ENCODE measurements around the gene ESRRG.
A peak's percentile ranks its signal among the peaks of the same experiment; 100 is the strongest.

ESRRG gene

GRCh38 chr1:216614011-216614934 is 109.0 kb downstream of the ESRRG start:
- no peaks in the 10 kb centered on the region for H3K9me3 ChIP-seq (ENCODE audit: control insufficient read depth in 1 of 2, low read length in 2 of 2)
- H3K9ac ChIP-seq (ENCODE audit: low read depth in 1 of 2, low read length in 2 of 2), result no peak overlapping the region
- H3K27me3 ChIP-seq (ENCODE audit: control insufficient read depth in 1 of 2, insufficient read depth in 2 of 2, low read length in 2 of 2), result no peaks in the 10 kb centered on the region
- no peaks in the 10 kb centered on the region for H3K36me3 ChIP-seq (ENCODE audit: control insufficient read depth in 1 of 2, insufficient read depth in 2 of 2, low read length in 2 of 2)
- H3K4me3 ChIP-seq (ENCODE audit: low read depth in 1 of 2, low read length in 2 of 2), result no peak overlapping the region
- no peaks in the 10 kb centered on the region for H3K4me1 ChIP-seq (ENCODE audit: control insufficient read depth in 1 of 2, insufficient read depth in 2 of 2, low read length in 2 of 2)
- H3K27ac ChIP-seq (ENCODE audit: low read depth, low read length), result no peak overlapping the region

- no peak overlapping the region for H3K27ac ChIP-seq (ENCODE audit: low read depth, low read length)
- no peaks in the 10 kb centered on the region for H3K27me3 ChIP-seq (ENCODE audit: control insufficient read depth in 1 of 2, insufficient read depth in 2 of 2, low read length in 2 of 2)
- H3K9me3 ChIP-seq (ENCODE audit: control insufficient read depth in 1 of 2, low read length in 2 of 2), result no peaks in the 10 kb centered on the region
- no peaks in the 10 kb centered on the region for H3K36me3 ChIP-seq (ENCODE audit: control insufficient read depth in 1 of 2, insufficient read depth in 2 of 2, low read length in 2 of 2)
- no peak overlapping the region for H3K9ac ChIP-seq (ENCODE audit: low read depth in 1 of 2, low read length in 2 of 2)
- no peaks in the 10 kb centered on the region for H3K4me1 ChIP-seq (ENCODE audit: control insufficient read depth in 1 of 2, insufficient read depth in 2 of 2, low read length in 2 of 2)
- no peak overlapping the region for H3K4me3 ChIP-seq (ENCODE audit: low read depth in 1 of 2, low read length in 2 of 2)
Observed at GRCh38 chr1:216612291-216612690, 110.9 kb downstream of the ESRRG start.

GRCh38 chr1:216607067-216607697 is 116.0 kb downstream of the ESRRG start:
- no peak overlapping the region for H3K9ac ChIP-seq (ENCODE audit: low read depth in 1 of 2, low read length in 2 of 2)
- no peaks in the 10 kb centered on the region for H3K36me3 ChIP-seq (ENCODE audit: control insufficient read depth in 1 of 2, insufficient read depth in 2 of 2, low read length in 2 of 2)
- H3K4me3 ChIP-seq (ENCODE audit: low read depth in 1 of 2, low read length in 2 of 2), result no peak overlapping the region
- no peaks in the 10 kb centered on the region for H3K9me3 ChIP-seq (ENCODE audit: control insufficient read depth in 1 of 2, low read length in 2 of 2)
- no peaks in the 10 kb centered on the region for H3K4me1 ChIP-seq (ENCODE audit: control insufficient read depth in 1 of 2, insufficient read depth in 2 of 2, low read length in 2 of 2)
- H3K27ac ChIP-seq (ENCODE audit: low read depth, low read length), result no peak overlapping the region
- no peaks in the 10 kb centered on the region for H3K27me3 ChIP-seq (ENCODE audit: control insufficient read depth in 1 of 2, insufficient read depth in 2 of 2, low read length in 2 of 2)

- no peak overlapping the region for H3K27ac ChIP-seq (ENCODE audit: low read depth, low read length)
- no peaks in the 10 kb centered on the region for H3K9me3 ChIP-seq (ENCODE audit: control insufficient read depth in 1 of 2, low read length in 2 of 2)
- no peaks in the 10 kb centered on the region for H3K4me1 ChIP-seq (ENCODE audit: control insufficient read depth in 1 of 2, insufficient read depth in 2 of 2, low read length in 2 of 2)
- no peak overlapping the region for H3K9ac ChIP-seq (ENCODE audit: low read depth in 1 of 2, low read length in 2 of 2)
- H3K36me3 ChIP-seq (ENCODE audit: control insufficient read depth in 1 of 2, insufficient read depth in 2 of 2, low read length in 2 of 2), result no peaks in the 10 kb centered on the region
- no peak overlapping the region for H3K4me3 ChIP-seq (ENCODE audit: low read depth in 1 of 2, low read length in 2 of 2)
- H3K27me3 ChIP-seq (ENCODE audit: control insufficient read depth in 1 of 2, insufficient read depth in 2 of 2, low read length in 2 of 2), result no peaks in the 10 kb centered on the region
Observed at GRCh38 chr1:216606047-216606637, 117.1 kb downstream of the ESRRG start.

GRCh38 chr1:216604771-216605170 is 118.5 kb downstream of the ESRRG start:
- Histone ChIP-seq H3K27me3 (ENCODE audit: control insufficient read depth in 1 of 2, insufficient read depth in 2 of 2, low read length in 2 of 2) (no peaks in the 10 kb centered on the region), H3K4me3 (ENCODE audit: low read depth in 1 of 2, low read length in 2 of 2) (no peak overlapping the region), H3K36me3 (ENCODE audit: control insufficient read depth in 1 of 2, insufficient read depth in 2 of 2, low read length in 2 of 2) (no peaks in the 10 kb centered on the region), H3K9ac (ENCODE audit: low read depth in 1 of 2, low read length in 2 of 2) (no peak overlapping the region), H3K4me1 (ENCODE audit: control insufficient read depth in 1 of 2, insufficient read depth in 2 of 2, low read length in 2 of 2) (no peaks in the 10 kb centered on the region), H3K9me3 (ENCODE audit: control insufficient read depth in 1 of 2, low read length in 2 of 2) (no peaks in the 10 kb centered on the region), H3K27ac (ENCODE audit: low read depth, low read length) (no peak overlapping the region)

GRCh38 chr1:216600730-216601609 is 122.3 kb downstream of the ESRRG start:
- Histone ChIP-seq H3K36me3 (ENCODE audit: control insufficient read depth in 1 of 2, insufficient read depth in 2 of 2, low read length in 2 of 2) (no peaks in the 10 kb centered on the region), H3K9ac (ENCODE audit: low read depth in 1 of 2, low read length in 2 of 2) (peak overlapping the region; percentile 73 to 90), H3K4me1 (ENCODE audit: control insufficient read depth in 1 of 2, insufficient read depth in 2 of 2, low read length in 2 of 2) (no peaks in the 10 kb centered on the region), H3K9me3 (ENCODE audit: control insufficient read depth in 1 of 2, low read length in 2 of 2) (no peaks in the 10 kb centered on the region), H3K27ac (ENCODE audit: low read depth, low read length) (peak overlapping the region; percentile 85), H3K27me3 (ENCODE audit: control insufficient read depth in 1 of 2, insufficient read depth in 2 of 2, low read length in 2 of 2) (no peaks in the 10 kb centered on the region), H3K4me3 (ENCODE audit: low read depth in 1 of 2, low read length in 2 of 2) (peak overlapping the region; percentile 75 to 79)

GRCh38 chr1:216599851-216600250 is 123.4 kb downstream of the ESRRG start:
- no peak overlapping the region for H3K27ac ChIP-seq (ENCODE audit: low read depth, low read length)
- no peak overlapping the region for H3K9ac ChIP-seq (ENCODE audit: low read depth in 1 of 2, low read length in 2 of 2)
- H3K4me1 ChIP-seq (ENCODE audit: control insufficient read depth in 1 of 2, insufficient read depth in 2 of 2, low read length in 2 of 2), result no peaks in the 10 kb centered on the region

DNA sequence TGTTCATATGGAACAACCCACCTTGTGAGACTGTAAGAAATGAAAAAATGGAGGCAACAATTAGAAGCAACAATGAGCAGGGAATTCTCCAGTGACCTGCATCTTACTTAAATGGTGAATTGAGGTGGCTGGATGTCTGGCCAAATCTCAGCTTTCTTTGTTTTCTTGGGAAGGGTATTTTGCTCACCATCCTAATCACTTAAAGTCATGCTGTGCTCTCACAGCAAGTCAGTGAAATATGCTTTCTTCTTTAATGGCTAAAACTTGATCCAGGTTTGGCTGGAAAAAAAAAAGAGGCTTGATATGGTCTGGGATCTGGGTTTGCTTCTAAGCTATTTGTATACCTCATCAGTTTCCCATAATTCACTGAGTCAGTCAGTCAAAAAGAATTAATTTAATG is 124.8 kb downstream of the ESRRG start:
- Histone ChIP-seq H3K27ac (ENCODE audit: low read depth, low read length) (no peak overlapping the region), H3K27me3 (ENCODE audit: control insufficient read depth in 1 of 2, insufficient read depth in 2 of 2, low read length in 2 of 2) (no peaks in the 10 kb centered on the region), H3K36me3 (ENCODE audit: control insufficient read depth in 1 of 2, insufficient read depth in 2 of 2, low read length in 2 of 2) (no peaks in the 10 kb centered on the region), H3K4me1 (ENCODE audit: control insufficient read depth in 1 of 2, insufficient read depth in 2 of 2, low read length in 2 of 2) (no peaks in the 10 kb centered on the region), H3K9me3 (ENCODE audit: control insufficient read depth in 1 of 2, low read length in 2 of 2) (no peaks in the 10 kb centered on the region), H3K4me3 (ENCODE audit: low read depth in 1 of 2, low read length in 2 of 2) (no peak overlapping the region), H3K9ac (ENCODE audit: low read depth in 1 of 2, low read length in 2 of 2) (no peak overlapping the region)

More at GRCh38 chr1:216599851-216600250, 123.4 kb downstream of the ESRRG start:
- H3K9me3 ChIP-seq (ENCODE audit: control insufficient read depth in 1 of 2, low read length in 2 of 2), result no peaks in the 10 kb centered on the region
- no peak overlapping the region for H3K4me3 ChIP-seq (ENCODE audit: low read depth in 1 of 2, low read length in 2 of 2)
- H3K36me3 ChIP-seq (ENCODE audit: control insufficient read depth in 1 of 2, insufficient read depth in 2 of 2, low read length in 2 of 2), result no peaks in the 10 kb centered on the region
- H3K27me3 ChIP-seq (ENCODE audit: control insufficient read depth in 1 of 2, insufficient read depth in 2 of 2, low read length in 2 of 2), result no peaks in the 10 kb centered on the region

DNA sequence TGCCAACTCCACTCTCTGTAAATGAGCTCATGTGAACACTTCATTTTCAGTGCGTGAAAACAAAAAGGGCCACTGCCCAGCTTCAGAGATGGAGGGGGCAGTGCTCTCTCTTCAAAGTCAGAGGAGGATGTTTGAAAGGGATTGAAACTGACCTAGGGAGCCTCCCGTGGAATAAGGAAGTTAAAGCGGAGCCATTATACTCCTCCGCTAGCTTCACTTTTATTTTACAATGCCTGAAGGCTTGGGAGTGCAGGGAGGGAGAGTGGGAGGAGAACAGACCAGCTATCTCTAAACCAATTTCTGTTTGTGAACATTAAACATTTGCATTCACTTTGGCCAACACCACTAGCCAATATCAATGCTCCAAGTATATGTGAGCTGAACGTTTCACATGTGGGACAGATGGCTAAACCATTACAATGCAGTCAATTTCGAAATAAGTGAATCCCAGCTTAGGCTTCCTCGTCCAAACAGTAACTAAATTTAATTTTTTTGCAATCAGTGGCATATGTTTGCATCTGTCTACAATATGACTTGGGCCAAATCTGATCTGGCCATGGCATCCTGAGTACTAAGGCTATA is 126.9 kb downstream of the ESRRG start:
- H3K27ac ChIP-seq (ENCODE audit: low read depth, low read length), result no peak overlapping the region
- no peaks in the 10 kb centered on the region for H3K4me1 ChIP-seq (ENCODE audit: control insufficient read depth in 1 of 2, insufficient read depth in 2 of 2, low read length in 2 of 2)
- no peak overlapping the region for H3K4me3 ChIP-seq (ENCODE audit: low read depth in 1 of 2, low read length in 2 of 2)
- no peak overlapping the region for H3K9ac ChIP-seq (ENCODE audit: low read depth in 1 of 2, low read length in 2 of 2)
- H3K9me3 ChIP-seq (ENCODE audit: control insufficient read depth in 1 of 2, low read length in 2 of 2), result no peaks in the 10 kb centered on the region
- H3K36me3 ChIP-seq (ENCODE audit: control insufficient read depth in 1 of 2, insufficient read depth in 2 of 2, low read length in 2 of 2), result no peaks in the 10 kb centered on the region
- H3K27me3 ChIP-seq (ENCODE audit: control insufficient read depth in 1 of 2, insufficient read depth in 2 of 2, low read length in 2 of 2), result no peaks in the 10 kb centered on the region

Measured in duodenal mucosa (tissue), 2 donors.